Kidney (tissue), 14 donors: ENCODE results near the gene SLC11A2. TPM values are rescaled to one million over a fixed set of nuclear protein-coding genes. Genes with fewer than 3 reads are reported as not detected.

ENCODE experiments used
- DNase-seq, 5 donors: peaks; one replicate each; pipeline ENCODE4 v3.0.0-alpha.2; 2013 to 2020
- FAIRE-seq: peaks from 2 replicates; lab custom pipeline; 2012; peaks lifted over from hg19 to GRCh38; lab: Jason Lieb, UNC
- H3K27ac ChIP-seq, 2 donors: one replicate each; pipeline ENCODE4 v1.7.0; 2013; ENCODE audit warnings: low read depth in 2 of 2, low read length in 2 of 2, inconsistent platforms in 1 of 2
- H3K27me3 ChIP-seq: one replicate; pipeline ENCODE4 v1.7.1; 2013; ENCODE audit warnings: low read length, inconsistent platforms; ENCODE audit not compliant: control insufficient read depth, insufficient read depth
- H3K36me3 ChIP-seq, 3 donors: one replicate each; pipeline versions ENCODE4 v1.7.0 to v1.7.1; 2013; ENCODE audit warnings: low read length in 3 of 3, control low read depth in 1 of 3, inconsistent platforms in 1 of 3; ENCODE audit not compliant: insufficient read depth in 3 of 3, control insufficient read depth in 2 of 3
- H3K4me1 ChIP-seq, 3 donors: one replicate each; pipeline versions ENCODE4 v1.7.0 to v1.7.1; 2013; ENCODE audit warnings: low read length in 3 of 3, inconsistent platforms in 1 of 3, low read depth in 1 of 3; ENCODE audit not compliant: control insufficient read depth in 2 of 3, insufficient read depth in 2 of 3
- H3K4me3 ChIP-seq, 3 donors: one replicate each; pipeline versions ENCODE4 v1.7.0 to v1.8.1; 2013; ENCODE audit warnings: low read length in 3 of 3, control low read depth in 1 of 3, inconsistent platforms in 1 of 3
- H3K9ac ChIP-seq, 3 donors: one replicate each; pipeline versions ENCODE4 v1.7.0 to v1.7.1; 2013; ENCODE audit warnings: low read length in 3 of 3, control low read depth in 1 of 3, inconsistent platforms in 1 of 3
- H3K9me3 ChIP-seq, 3 donors: one replicate each; pipeline versions ENCODE4 v1.7.0 to v1.7.1; 2013; ENCODE audit warnings: low read length in 3 of 3, control low read depth in 1 of 3, inconsistent platforms in 1 of 3; ENCODE audit not compliant: control insufficient read depth in 2 of 3, insufficient read depth in 1 of 3
- CTCF ChIP-seq: IDR thresholded peaks from 3 replicates; pipeline ENCODE4 v1.5.1; 2012; ENCODE audit warnings: mild to moderate bottlenecking, moderate library complexity, borderline replicate concordance; ENCODE audit not compliant: insufficient read depth; ENCODE audit errors: extremely low read depth
- intact Hi-C: fragments of 100-400 bp; cut with DNase I; formaldehyde crosslinking; loops from one replicate; pipeline ENCODE4 v1.11.1; 2022
- polyA plus RNA-seq: library from polyadenylated mRNA; stranded (reverse); fragments of 350-450 nt; fragmentation: Illumina TruSeq; extraction: RNeasy Lipid Tissue Mini Kit (QIAGEN cat#74804); gene quantifications from one replicate; pipeline ENCODE4 v1.2.3, GENCODE V29; 2014; ENCODE audit warnings: low read depth, low replicate concordance; ENCODE audit not compliant: insufficient read depth
- total RNA-seq: library from RNA; stranded (reverse); fragmentation: NEBNext Ultra II Directional; extraction: Animal tissue kit (Norgen Biotek cat#: 25700); gene quantifications from one replicate; pipeline ENCODE4 v1.2.1, GENCODE V29; 2021
- donor health status: control.
- donor health status: control.
- donor health status: control.
- donor health status: control.
- donor health status: control.
- donor health status: DM: yes; HTN: yes; CAD: no.
- donor health status: Normal renal cell carcinoma (clear cell type).

The SLC11A2 gene
- total and polyA plus RNA-seq, 2 donors from 2014 or later: 22.3 to 90.2 TPM

- Histone ChIP-seq H3K36me3 (peaks cover 2 to 47% (median 44%) of the 10 kb centered on the region in 3 donors), H3K27ac (peak overlapping the region in 1 of 2 donors; percentile 41), H3K9ac (no peak overlapping the region), H3K4me3 (no peak overlapping the region), H3K9me3 (no peaks in the 10 kb centered on the region), H3K27me3 (no peaks in the 10 kb centered on the region), H3K4me1 (peaks cover 0 to 6% (median 6%) of the 10 kb centered on the region in 3 donors)
- no peak for DNase-seq
- no peak for TF ChIP-seq CTCF
- no peak for FAIRE-seq
- intact Hi-C loops: no loop called here
Observed at GRCh38 chr12:51062631-51063397, 36.6 kb upstream of the SLC11A2 start.

- H3K9ac ChIP-seq: no peak overlapping the region
- no peaks in the 10 kb centered on the region for H3K9me3 ChIP-seq
- H3K27ac ChIP-seq: no peak overlapping the region
- H3K27me3 ChIP-seq: no peaks in the 10 kb centered on the region
- peaks cover 0 to 6% (median 6%) of the 10 kb centered on the region in 3 donors for H3K4me1 ChIP-seq
- intact Hi-C loops: no loop called here
- FAIRE-seq (no peak), DNase-seq (no peak)
- no peak for TF ChIP-seq CTCF
- no peak overlapping the region for H3K4me3 ChIP-seq
- peaks cover 4 to 55% (median 34%) of the 10 kb centered on the region in 3 donors for H3K36me3 ChIP-seq
Observed at GRCh38 chr12:51059086-51059485, 32.9 kb upstream of the SLC11A2 start.

- no peak for TF ChIP-seq CTCF
- H3K4me3 ChIP-seq: no peak overlapping the region
- H3K9me3 ChIP-seq: no peaks in the 10 kb centered on the region
- no peaks in the 10 kb centered on the region for H3K27me3 ChIP-seq
- FAIRE-seq (no peak), DNase-seq (no peak)
- peaks cover 4 to 56% (median 27%) of the 10 kb centered on the region in 3 donors for H3K36me3 ChIP-seq
- H3K27ac ChIP-seq: no peak overlapping the region
- H3K9ac ChIP-seq: no peak overlapping the region
- intact Hi-C loops: no loop called here
- no peaks in the 10 kb centered on the region for H3K4me1 ChIP-seq
Observed at GRCh38 chr12:51056242-51056641, 30.1 kb upstream of the SLC11A2 start.
